Central memory CD8-positive, alpha-beta T cell (primary cell): ENCODE results near the gene TMEM116.
"Not testable (repeated sequence)": the region's sequence is repeated elsewhere in the genome, so short reads cannot be mapped to it uniquely, and the experiment has no call there.

ENCODE experiments used
- ATAC-seq: fragments of 150-1000 bp; cut with Tn5 transposase; replicated peaks from 2 replicates; pipeline ENCODE4 v1.10.0; 2022; ENCODE audit warnings: mild to moderate bottlenecking, moderate FRiP score, moderate number of reproducible peaks; ENCODE audit not compliant: poor library complexity, severe bottlenecking; ENCODE audit errors: extremely low read depth
- DNase-seq, 2 donors: peaks; one replicate each; pipeline ENCODE4 v3.0.0; 2021; ENCODE audit warnings: low spot score in 2 of 2
- H3K27ac Mint-ChIP-seq: one replicate; pipeline ENCODE4 v1.8.0; 2022; ENCODE audit warnings: low read depth, mild to moderate bottlenecking, moderate library complexity, mixed read lengths
- H3K27me3 Mint-ChIP-seq: one replicate; pipeline ENCODE4 v1.8.0; 2022; ENCODE audit warnings: mixed read lengths
- H3K36me3 Mint-ChIP-seq: one replicate; pipeline ENCODE4 v1.8.0; 2022; ENCODE audit warnings: mild to moderate bottlenecking, moderate library complexity, mixed read lengths; ENCODE audit not compliant: insufficient read depth
- H3K4me1 Mint-ChIP-seq: one replicate; pipeline ENCODE4 v1.8.0; 2022; ENCODE audit warnings: mixed read lengths
- H3K4me3 Mint-ChIP-seq: one replicate; pipeline ENCODE4 v1.8.0; 2022; ENCODE audit warnings: mild to moderate bottlenecking, moderate library complexity, mixed read lengths
- H3K9me3 Mint-ChIP-seq: one replicate; pipeline ENCODE4 v1.8.0; 2022; ENCODE audit warnings: mixed read lengths

Gene TMEM116

GRCh38 chr12:111984820-111985219 lies 28.1 kb downstream of the TMEM116 start:
- H3K9me3 Mint-ChIP-seq, result no peaks in the 10 kb centered on the region

DNA sequence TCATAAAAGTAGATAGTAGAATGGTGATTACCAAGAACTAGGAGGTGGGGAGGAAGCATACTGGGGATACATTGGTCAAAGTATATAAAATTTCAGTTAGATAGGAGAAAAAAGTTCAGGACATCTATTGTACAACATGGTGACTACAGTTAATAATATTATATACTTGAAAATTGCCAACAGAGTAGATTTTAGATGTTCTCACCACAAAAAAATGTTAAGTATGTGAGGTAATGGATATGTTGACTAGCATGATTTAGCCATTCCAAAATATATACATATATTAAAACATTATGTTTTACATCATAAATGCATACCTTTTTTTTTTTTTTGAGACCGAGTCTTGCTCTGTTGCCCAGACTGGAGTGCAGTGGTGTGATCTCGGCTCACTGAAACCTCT lies 31.0 kb downstream of the TMEM116 start:
- Mint-ChIP-seq H3K9me3 (no peaks in the 10 kb centered on the region), H3K4me1 (peaks cover 33% of the 10 kb centered on the region), H3K27me3 (no peaks in the 10 kb centered on the region), H3K27ac (no peak overlapping the region), H3K4me3 (no peak overlapping the region), H3K36me3 (peaks cover 1% of the 10 kb centered on the region)
- no peak for ATAC-seq
- DNase-seq, result no peak

More at GRCh38 chr12:111984820-111985219, 28.1 kb downstream of the TMEM116 start:
- DNase-seq (no peak), ATAC-seq (no peak)
- Mint-ChIP-seq H3K4me3 (no peak overlapping the region), H3K27me3 (no peaks in the 10 kb centered on the region), H3K4me1 (peaks cover 27% of the 10 kb centered on the region), H3K36me3 (peaks cover 5% of the 10 kb centered on the region), H3K27ac (peak overlapping the region; percentile 16)

- peaks cover 38% of the 10 kb centered on the region for H3K4me1 Mint-ChIP-seq
- peaks cover 3% of the 10 kb centered on the region for H3K36me3 Mint-ChIP-seq
- H3K9me3 Mint-ChIP-seq, result no peaks in the 10 kb centered on the region
- H3K27me3 Mint-ChIP-seq, result no peaks in the 10 kb centered on the region
- DNase-seq, result no peak
- no peak overlapping the region for H3K4me3 Mint-ChIP-seq
- ATAC-seq, result no peak
- H3K27ac Mint-ChIP-seq, result no peak overlapping the region
Observed at GRCh38 chr12:111980598-111980997, 32.4 kb downstream of the TMEM116 start.

DNA sequence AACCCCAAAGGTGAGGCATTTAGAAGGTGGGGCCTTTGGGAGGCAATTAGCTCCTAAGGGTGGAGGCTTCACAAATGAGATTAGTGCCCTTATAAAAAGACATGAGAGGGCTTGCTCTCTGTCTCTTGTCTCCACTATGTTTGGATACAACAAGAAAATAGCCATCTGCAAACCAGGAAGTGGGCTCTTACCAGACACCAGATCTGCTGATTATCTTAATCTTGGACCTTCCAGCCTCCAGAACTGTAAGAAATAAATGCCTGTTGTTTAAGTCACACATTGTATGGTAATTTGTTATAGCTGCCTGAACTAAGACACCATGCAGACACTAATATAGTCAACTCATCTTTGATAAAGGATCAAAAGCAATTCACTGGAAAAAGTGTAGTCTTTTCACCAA lies 34.4 kb downstream of the TMEM116 start:
- DNase-seq (no peak), ATAC-seq (no peak)
- H3K27ac Mint-ChIP-seq, result no peak overlapping the region
- no peak overlapping the region for H3K4me3 Mint-ChIP-seq
- H3K27me3 Mint-ChIP-seq, result no peaks in the 10 kb centered on the region
- peaks cover 41% of the 10 kb centered on the region for H3K4me1 Mint-ChIP-seq
- no peaks in the 10 kb centered on the region for H3K9me3 Mint-ChIP-seq
- H3K36me3 Mint-ChIP-seq, result peaks cover 3% of the 10 kb centered on the region

DNA sequence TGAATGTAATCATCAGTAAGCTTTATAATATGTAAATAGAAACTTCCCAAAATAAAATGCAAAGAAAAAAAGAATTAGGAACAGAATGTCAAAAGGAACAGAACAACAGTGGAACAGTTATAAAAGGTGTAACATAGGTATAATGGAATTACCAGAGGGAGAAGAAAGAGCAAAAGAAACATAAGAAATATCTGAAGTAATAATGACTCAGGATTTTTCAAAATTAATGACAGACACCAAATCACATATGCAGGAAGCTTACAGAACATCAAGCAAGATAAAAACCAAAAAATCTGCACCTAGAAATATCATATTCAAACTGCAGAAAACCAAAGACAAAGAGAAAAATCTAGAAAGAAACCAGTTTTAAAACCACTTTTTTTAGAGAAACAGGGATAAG lies 36.1 kb downstream of the TMEM116 start:
- peaks cover 8% of the 10 kb centered on the region for H3K36me3 Mint-ChIP-seq
- H3K9me3 Mint-ChIP-seq, result no peaks in the 10 kb centered on the region
- no peak overlapping the region for H3K27ac Mint-ChIP-seq
- ATAC-seq, result no peak
- H3K27me3 Mint-ChIP-seq, result no peaks in the 10 kb centered on the region
- H3K4me1 Mint-ChIP-seq, result peaks cover 42% of the 10 kb centered on the region
- no peak for DNase-seq
- no peak overlapping the region for H3K4me3 Mint-ChIP-seq

- H3K4me1 Mint-ChIP-seq, result peaks cover 39% of the 10 kb centered on the region
Observed at GRCh38 chr12:111976291-111976690, 36.7 kb downstream of the TMEM116 start.

GRCh38 chr12:111975161-111975931 lies 37.6 kb downstream of the TMEM116 start:
- Mint-ChIP-seq H3K9me3 (no peaks in the 10 kb centered on the region), H3K27me3 (no peaks in the 10 kb centered on the region), H3K27ac (no peak overlapping the region), H3K4me3 (no peak overlapping the region), H3K36me3 (peaks cover 7% of the 10 kb centered on the region), H3K4me1 (peaks cover 38% of the 10 kb centered on the region)
- DNase-seq (no peak), ATAC-seq (no peak)

More at GRCh38 chr12:111976291-111976690, 36.7 kb downstream of the TMEM116 start:
- Mint-ChIP-seq H3K27ac (no peak overlapping the region), H3K36me3 (peaks cover 7% of the 10 kb centered on the region), H3K9me3 (no peaks in the 10 kb centered on the region), H3K4me3 (no peak overlapping the region), H3K27me3 (no peaks in the 10 kb centered on the region)
- ATAC-seq (no peak), DNase-seq (no peak)

DNA sequence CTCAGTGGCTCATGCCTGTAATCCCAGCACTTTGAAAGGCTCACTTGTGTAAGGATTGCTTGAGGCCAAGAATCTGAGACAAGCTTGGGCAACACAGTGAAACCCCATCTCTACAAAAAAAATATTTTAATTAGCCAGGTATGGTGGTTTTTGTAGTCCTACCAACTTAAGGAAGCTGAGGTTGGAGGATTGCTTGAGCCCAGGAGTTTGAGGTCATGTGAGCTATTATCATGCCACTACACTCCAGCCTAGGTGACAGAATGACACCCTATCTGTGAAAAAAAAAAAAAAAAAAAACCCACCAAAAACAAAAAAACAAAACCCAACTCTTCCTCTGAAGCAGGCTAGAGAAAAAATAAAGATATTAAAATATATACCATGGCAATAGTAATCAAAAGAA lies 41.2 kb downstream of the TMEM116 start:
- Mint-ChIP-seq H3K9me3 (no peaks in the 10 kb centered on the region), H3K27ac (peak overlapping the region; percentile 88), H3K27me3 (no peaks in the 10 kb centered on the region), H3K4me3 (peak overlapping the region; percentile 41), H3K4me1 (peaks cover 28% of the 10 kb centered on the region), H3K36me3 (peaks cover 14% of the 10 kb centered on the region)
- DNase-seq (no peak), ATAC-seq (peak; percentile 98)

DNA sequence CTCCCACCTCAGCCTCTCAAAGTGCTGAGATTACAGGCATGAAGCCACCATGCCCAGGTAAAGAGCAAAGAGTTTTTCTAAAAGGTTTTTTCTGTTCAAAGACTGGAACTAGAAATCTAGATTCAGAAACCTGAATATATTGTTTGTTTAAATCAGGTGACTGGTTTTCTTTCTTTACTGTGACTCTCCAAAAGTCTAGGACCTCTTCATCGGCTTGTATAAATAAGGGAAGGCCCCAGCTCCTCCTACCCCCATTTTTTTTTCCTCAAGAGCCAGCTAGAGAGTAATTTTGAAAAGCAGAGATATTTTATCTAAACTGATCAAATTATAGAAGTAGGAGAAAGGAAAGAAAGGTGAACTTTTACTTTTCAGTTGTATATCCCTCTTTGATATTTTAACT lies 48.0 kb downstream of the TMEM116 start:
- peaks cover 7% of the 10 kb centered on the region for H3K9me3 Mint-ChIP-seq
- ATAC-seq (no peak), DNase-seq (no peak)
- peak overlapping the region; percentile 38 for H3K27ac Mint-ChIP-seq
- no peak overlapping the region for H3K4me3 Mint-ChIP-seq
- no peaks in the 10 kb centered on the region for H3K27me3 Mint-ChIP-seq
- H3K36me3 Mint-ChIP-seq, result peaks cover 17% of the 10 kb centered on the region
- H3K4me1 Mint-ChIP-seq, result peaks cover 42% of the 10 kb centered on the region

DNA sequence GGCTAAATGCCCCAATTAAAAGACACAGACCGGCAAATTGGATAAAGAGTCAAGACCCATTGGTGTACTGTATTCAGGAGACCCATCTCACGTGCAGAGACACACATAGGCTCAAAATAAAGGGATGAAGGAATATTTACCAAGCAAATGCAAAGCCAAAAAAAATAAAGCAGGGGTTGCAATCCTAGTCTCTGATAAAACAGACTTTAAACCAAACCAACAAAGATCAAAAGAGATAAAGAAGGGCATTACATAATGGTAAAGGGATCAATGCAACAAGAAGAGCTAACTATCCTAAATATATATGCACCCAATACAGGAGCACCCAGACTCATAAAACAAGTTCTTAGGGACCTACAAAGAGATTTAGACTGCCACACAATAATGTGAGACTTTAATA lies 53.4 kb downstream of the TMEM116 start:
- not testable (repeated sequence) for H3K27me3 Mint-ChIP-seq, H3K27ac Mint-ChIP-seq, DNase-seq, H3K4me3 Mint-ChIP-seq, ATAC-seq
- peaks cover 46% of the 10 kb centered on the region for H3K4me1 Mint-ChIP-seq
- H3K36me3 Mint-ChIP-seq, result peaks cover 14% of the 10 kb centered on the region
- H3K9me3 Mint-ChIP-seq, result peaks cover 14% of the 10 kb centered on the region

GRCh38 chr12:111957224-111957623 lies 55.7 kb downstream of the TMEM116 start:
- H3K4me3 Mint-ChIP-seq, ATAC-seq, DNase-seq, H3K27me3 Mint-ChIP-seq, H3K27ac Mint-ChIP-seq: not testable (repeated sequence)
- Mint-ChIP-seq H3K4me1 (peaks cover 51% of the 10 kb centered on the region), H3K36me3 (peaks cover 14% of the 10 kb centered on the region), H3K9me3 (peaks cover 14% of the 10 kb centered on the region)

DNA sequence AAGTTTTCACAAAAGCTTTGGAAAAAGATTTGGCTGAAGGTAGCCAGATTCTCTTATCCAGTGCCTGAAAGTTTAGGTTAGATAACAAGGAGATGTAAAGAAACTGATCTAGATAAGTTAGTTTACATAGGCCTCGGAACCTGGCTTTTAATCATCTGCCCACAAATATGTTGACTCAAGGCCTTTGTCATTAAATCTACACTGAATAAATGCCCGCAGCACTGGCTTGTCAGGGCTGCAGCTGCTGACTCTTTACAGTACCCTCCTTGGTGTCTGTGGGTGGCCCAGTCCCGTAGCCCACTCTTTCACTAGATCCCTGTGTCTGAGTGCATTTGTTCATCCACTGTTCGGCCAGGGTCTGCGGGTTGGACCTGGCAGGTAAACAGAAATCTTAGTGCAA lies 58.0 kb downstream of the TMEM116 start:
- no peak overlapping the region for H3K4me3 Mint-ChIP-seq
- H3K4me1 Mint-ChIP-seq, result peaks cover 52% of the 10 kb centered on the region
- DNase-seq, result no peak
- no peaks in the 10 kb centered on the region for H3K27me3 Mint-ChIP-seq
- no peak overlapping the region for H3K27ac Mint-ChIP-seq
- peaks cover 7% of the 10 kb centered on the region for H3K9me3 Mint-ChIP-seq
- peaks cover 8% of the 10 kb centered on the region for H3K36me3 Mint-ChIP-seq
- ATAC-seq, result no peak

DNA sequence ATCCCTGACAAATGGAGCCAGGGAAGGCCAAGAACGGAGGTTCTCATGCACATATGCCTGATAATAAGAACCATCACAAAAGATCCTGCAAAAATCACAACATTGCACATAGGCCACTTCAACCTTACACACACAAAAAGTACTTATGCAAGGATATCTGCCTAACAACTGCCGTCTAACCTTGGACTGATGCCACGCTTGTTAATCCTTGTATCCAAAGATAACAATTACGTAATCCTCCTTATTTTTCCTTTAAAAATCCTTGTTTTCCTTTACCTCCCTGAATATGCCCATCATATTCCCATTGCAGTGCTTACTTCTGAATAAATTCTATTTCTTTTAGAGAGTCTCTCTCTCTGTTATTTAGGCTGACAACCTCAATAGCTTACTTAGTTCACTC lies 59.5 kb downstream of the TMEM116 start:
- Mint-ChIP-seq H3K9me3 (no peaks in the 10 kb centered on the region), H3K4me3 (no peak overlapping the region), H3K36me3 (peaks cover 5% of the 10 kb centered on the region), H3K4me1 (peaks cover 37% of the 10 kb centered on the region), H3K27me3 (no peaks in the 10 kb centered on the region), H3K27ac (no peak overlapping the region)
- ATAC-seq (no peak), DNase-seq (no peak)
